SK-N-SH (cell line): ENCODE results near the gene ACIN1. TPM values are rescaled to one million over a fixed set of nuclear protein-coding genes. Genes with fewer than 3 reads are reported as not detected.

Experiments used
- CTCF ChIA-PET: fragments of 300-600, 350-600 bp; formaldehyde crosslinking; extraction: SDS; loops from one replicate; lab custom pipeline; 2021; lab: Yijun Ruan, JAX
- POLR2A ChIA-PET: fragments of 350-600 bp; sonication (Branson Sonifier 250); formaldehyde crosslinking; extraction: SDS; loops from one replicate; lab custom pipeline; 2020; ENCODE audit warnings: antibody characterized with exemption, inconsistent platforms; lab: Yijun Ruan, JAX
- DNase-seq: peaks from one replicate; pipeline ENCODE4 v3.0.0; 2012
- H2AFZ ChIP-seq: fragments of 200-600 bp; sonication (generic); 2 replicates; pipeline ENCODE4 v1.8.1; 2016; ENCODE audit warnings: antibody characterized with exemption, mild to moderate bottlenecking, low read depth
- H3F3A ChIP-seq: fragments of 200-600 bp; sonication (generic); replicated peaks from 2 replicates; pipeline ENCODE3; 2016; ENCODE audit warnings: antibody characterized with exemption, mild to moderate bottlenecking; ENCODE audit not compliant: insufficient read depth
- H3K27ac ChIP-seq, 2 experiments: fragments of 200-500 bp in 1 of 2; fragments of 200-600 bp in 1 of 2; sonication (Bioruptor generic) in 1 of 2; sonication (generic), shearing (Covaris generic) in 1 of 2; 2 replicates each; pipeline versions ENCODE4 v1.5.1 to v1.6.1; 2014 to 2016; ENCODE audit warnings: low read depth in 2 of 2, inconsistent platforms in 1 of 2, low read length in 1 of 2, mild to moderate bottlenecking in 1 of 2, mixed read lengths in 1 of 2
- H3K27me3 ChIP-seq: fragments of 200-600 bp; sonication (generic), shearing (Covaris generic); 2 replicates; pipeline ENCODE4 v1.6.1; 2016; ENCODE audit warnings: mixed run types; ENCODE audit not compliant: insufficient read depth
- H3K36me3 ChIP-seq, 2 experiments: fragments of 200-500 bp in 1 of 2; fragments of 200-600 bp in 1 of 2; sonication (Bioruptor generic) in 1 of 2; sonication (generic) in 1 of 2; replicated peaks in 1 of 2; 2 replicates each; pipeline versions ENCODE3 to v1.5.1; 2014 to 2016; ENCODE audit warnings: low read length in 1 of 2, mild to moderate bottlenecking in 1 of 2; ENCODE audit not compliant: insufficient read depth in 2 of 2, control insufficient read depth in 1 of 2
- H3K4me1 ChIP-seq, 2 experiments: fragments of 200-500 bp in 1 of 2; fragments of 200-600 bp in 1 of 2; sonication (Bioruptor generic) in 1 of 2; sonication (generic), shearing (Covaris generic) in 1 of 2; 2 replicates each; pipeline versions ENCODE4 v1.5.1 to v1.6.1; 2014 to 2016; ENCODE audit warnings: low read depth in 1 of 2, low read length in 1 of 2, mixed run types in 1 of 2; ENCODE audit not compliant: insufficient read depth in 2 of 2, control insufficient read depth in 1 of 2
- H3K4me2 ChIP-seq: fragments of 200-600 bp; sonication (generic), shearing (Covaris generic); 2 replicates; pipeline ENCODE4 v1.6.1; 2017; ENCODE audit warnings: mixed run types
- H3K4me3 ChIP-seq, 2 experiments: fragments of 200-500 bp in 1 of 2; fragments of 200-600 bp in 1 of 2; sonication (Bioruptor generic) in 1 of 2; sonication (generic), shearing (Covaris generic) in 1 of 2; 2 replicates each; pipeline versions ENCODE4 v1.5.1 to v1.8.1; 2014 to 2016; ENCODE audit warnings: low read depth in 2 of 2, inconsistent platforms in 1 of 2, low read length in 1 of 2, mild to moderate bottlenecking in 1 of 2, mixed read lengths in 1 of 2, moderate library complexity in 1 of 2
- H3K79me2 ChIP-seq: fragments of 200-600 bp; sonication (generic); 2 replicates; pipeline ENCODE4 v1.8.1; 2017; ENCODE audit warnings: mild to moderate bottlenecking; ENCODE audit not compliant: insufficient read depth
- H3K9ac ChIP-seq: fragments of 200-600 bp; sonication (generic); 2 replicates; pipeline ENCODE4 v1.6.1; 2017; ENCODE audit warnings: mixed run types
- H3K9me2 ChIP-seq: fragments of 200-600 bp; sonication (generic); 2 replicates; pipeline ENCODE4 v1.6.1; 2017; ENCODE audit warnings: mixed run types
- H3K9me3 ChIP-seq: fragments of 200-600 bp; sonication (generic); 2 replicates; pipeline ENCODE4 v1.6.1; 2017; ENCODE audit warnings: mixed run types, mild to moderate bottlenecking, moderate library complexity
- H4K20me1 ChIP-seq: fragments of 200-600 bp; sonication (generic); 2 replicates; pipeline ENCODE4 v1.6.1; 2017; ENCODE audit warnings: mild to moderate bottlenecking, mixed run types; ENCODE audit not compliant: insufficient read depth
- CHD2 ChIP-seq: fragments of 150-350 bp; IDR thresholded peaks from 2 replicates; pipeline ENCODE4 v1.6.1; 2018; ENCODE audit warnings: low read length; ENCODE audit not compliant: partially characterized antibody
- ELF1 ChIP-seq: IDR thresholded peaks from 2 replicates; pipeline ENCODE4 v1.4.0; 2012
- EP300 ChIP-seq, 2 experiments: IDR thresholded peaks; 2 replicates each; pipeline versions ENCODE4 v1.4.0 to v1.6.1; 2012; ENCODE audit warnings: borderline replicate concordance in 1 of 2, low read depth in 1 of 2, low read length in 1 of 2
- EZH2phosphoT487 ChIP-seq: fragments of 200-600 bp; sonication (generic); IDR thresholded peaks from 2 replicates; pipeline ENCODE4 v1.6.1; 2017; ENCODE audit warnings: low read depth, mixed run types, mild to moderate bottlenecking, antibody characterized with exemption, moderate library complexity, borderline replicate concordance
- FOXJ3 ChIP-seq: sonication (generic); formaldehyde crosslinking; IDR thresholded peaks from 2 replicates; pipeline ENCODE4 v1.5.1; 2020; ENCODE audit warnings: mild to moderate bottlenecking, missing genetic modification reagents
- FOXM1 ChIP-seq: IDR thresholded peaks from 2 replicates; pipeline ENCODE4 v1.4.0; 2012; ENCODE audit warnings: low read depth, mild to moderate bottlenecking
- GABPA ChIP-seq: IDR thresholded peaks from 2 replicates; pipeline ENCODE4 v1.4.0; 2012; ENCODE audit warnings: low read depth, mild to moderate bottlenecking
- GATA2 ChIP-seq: sonication (generic); formaldehyde crosslinking; IDR thresholded peaks from 2 replicates; pipeline ENCODE4 v1.5.0; 2020; ENCODE audit warnings: mild to moderate bottlenecking, missing genetic modification reagents
- JUND ChIP-seq: IDR thresholded peaks from 2 replicates; pipeline ENCODE4 v1.4.0; 2012
- MXI1 ChIP-seq: IDR thresholded peaks from 2 replicates; pipeline ENCODE4 v1.6.1; 2012; ENCODE audit warnings: mild to moderate bottlenecking, low read depth, low read length, improper control_type of control experiment
- NFIC ChIP-seq: IDR thresholded peaks from 2 replicates; pipeline ENCODE4 v1.4.0; 2012; ENCODE audit warnings: borderline replicate concordance
- POLR2AphosphoS5 ChIP-seq: IDR thresholded peaks from 2 replicates; pipeline ENCODE4 v1.6.1; 2012; ENCODE audit warnings: low read depth, low read length
- TAF1 ChIP-seq: IDR thresholded peaks from 2 replicates; pipeline ENCODE4 v1.6.1; 2012; ENCODE audit warnings: low read depth, mild to moderate bottlenecking, low read length, moderate library complexity, borderline replicate concordance
- TEAD4 ChIP-seq: IDR thresholded peaks from 2 replicates; pipeline ENCODE4 v1.4.0; 2012; ENCODE audit warnings: mild to moderate bottlenecking, borderline replicate concordance; ENCODE audit not compliant: insufficient read depth
- USF1 ChIP-seq: IDR thresholded peaks from 2 replicates; pipeline ENCODE4 v1.4.0; 2012; ENCODE audit warnings: low read depth, borderline replicate concordance
- WGBS: methylation state at CpG from one replicate; pipeline ENCODE4 v1.1.6; 2017; ENCODE audit warnings: low lambda C conversion rate; 5-methylcytosine and 5-hydroxymethylcytosine counted together
- polyA plus RNA-seq, 3 experiments: library from polyadenylated mRNA; depleted of rRNA; stranded (reverse); fragments of >200 nt; gene quantifications; 2 replicates each; pipeline ENCODE4 v1.2.3, GENCODE V29; 2012
- TF ChIP-seq, protein P1 (sequence below): fragments of 150-350 bp; IDR thresholded peaks from 2 replicates; pipeline ENCODE4 v1.6.1; 2016; ENCODE audit warnings: mild to moderate bottlenecking, low read depth, low read length

ACIN1 gene
- polyA plus RNA-seq, 1 of the 3 experiments (the other 2 are of a cell fraction), result 159 TPM

GRCh38 chr14:23044840-23045239 is 50.1 kb downstream of the ACIN1 start:
- no peak overlapping the region for H3K4me3 ChIP-seq
- 93% methylated on average over 8 of the region's 8 CpGs for WGBS
- H3K9me2 ChIP-seq, result no peaks in the 10 kb centered on the region
- H3K4me1 ChIP-seq, result peaks cover 0 to 11% of the 10 kb centered on the region in 2 experiments; a peak in 1 of 4 replicates
- no peaks in the 10 kb centered on the region for H4K20me1 ChIP-seq
- no peak overlapping the region for H3K27ac ChIP-seq
- H3K9me3 ChIP-seq, result no peaks in the 10 kb centered on the region
- H3F3A ChIP-seq, result peaks cover 11% of the 10 kb centered on the region
- ChIA-PET POLR2A (interaction anchor here (1.1 to 1.5 kb wide), 2 partner anchors 21 to 38 kb away, joined by 3 to 5 read pairs; no protein-coding TSS in a partner anchor), CTCF (interaction anchor here (1.4 to 33.1 kb wide), 4 partner anchors 10 to 57 kb away, joined by 4 to 1566 read pairs (median 15); partner anchors contain the start of genes AJUBA and CDH24)
- TF ChIP-seq TEAD4 (no peak), JUND (no peak), FOXJ3 (CRISPR knock-in tag) (no peak), USF1 (no peak), CHD2 (no peak), EP300 (IDR thresholded peaks at IDR 0.05; ENCODE audit: borderline replicate concordance in 1 of 2, low read depth in 1 of 2, low read length in 1 of 2) (no peak), NFIC (no peak), FOXM1 (no peak), MXI1 (no peak), POLR2AphosphoS5 (no peak), ELF1 (no peak), GATA2 (CRISPR knock-in tag) (no peak), EZH2phosphoT487 (no peak)
- TF ChIP-seq, protein P1, sequence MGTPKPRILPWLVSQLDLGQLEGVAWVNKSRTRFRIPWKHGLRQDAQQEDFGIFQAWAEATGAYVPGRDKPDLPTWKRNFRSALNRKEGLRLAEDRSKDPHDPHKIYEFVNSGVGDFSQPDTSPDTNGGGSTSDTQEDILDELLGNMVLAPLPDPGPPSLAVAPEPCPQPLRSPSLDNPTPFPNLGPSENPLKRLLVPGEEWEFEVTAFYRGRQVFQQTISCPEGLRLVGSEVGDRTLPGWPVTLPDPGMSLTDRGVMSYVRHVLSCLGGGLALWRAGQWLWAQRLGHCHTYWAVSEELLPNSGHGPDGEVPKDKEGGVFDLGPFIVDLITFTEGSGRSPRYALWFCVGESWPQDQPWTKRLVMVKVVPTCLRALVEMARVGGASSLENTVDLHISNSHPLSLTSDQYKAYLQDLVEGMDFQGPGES, result no peak
- no peak overlapping the region for H3K9ac ChIP-seq
- no peak for DNase-seq
- no peaks in the 10 kb centered on the region for H3K27me3 ChIP-seq
- peaks cover 0 to 2% of the 10 kb centered on the region in 2 experiments for H3K36me3 ChIP-seq
- H2AFZ ChIP-seq, result no peak overlapping the region
- H3K4me2 ChIP-seq, result no peak overlapping the region
- H3K79me2 ChIP-seq, result no peaks in the 10 kb centered on the region

DNA sequence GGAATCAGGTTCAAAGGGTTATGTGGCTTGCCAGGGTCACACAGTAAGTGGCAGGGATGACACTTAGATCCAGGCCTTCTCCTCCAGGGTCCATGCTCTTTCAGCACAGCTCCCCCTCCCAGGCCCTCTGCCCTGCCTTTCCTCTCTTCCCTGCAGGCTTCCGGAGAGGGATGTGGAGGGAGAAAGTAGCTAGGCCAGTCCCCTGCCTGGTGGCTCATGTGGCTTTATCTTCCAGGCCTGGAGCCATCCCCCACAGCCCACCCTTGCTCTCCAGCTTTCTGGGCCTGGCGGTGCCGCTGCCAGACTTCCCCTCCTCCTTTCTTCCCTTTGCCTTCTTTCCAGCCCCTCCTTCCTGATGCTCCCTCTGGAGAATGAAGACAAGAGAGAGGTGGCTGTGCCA is 51.2 kb downstream of the ACIN1 start:
- Histone ChIP-seq H3K36me3 (no peaks in the 10 kb centered on the region), H3K27me3 (no peaks in the 10 kb centered on the region), H3K4me1 (peaks cover 0 to 11% of the 10 kb centered on the region in 2 experiments; a peak in 1 of 4 replicates), H3K27ac (peak overlapping the region in 1 of 2 experiments; percentile 35; a peak in 1 of 4 replicates), H4K20me1 (no peaks in the 10 kb centered on the region), H3K9ac (no peak overlapping the region), H2AFZ (no peak overlapping the region), H3K9me3 (no peaks in the 10 kb centered on the region), H3K4me3 (no peak overlapping the region), H3K9me2 (no peaks in the 10 kb centered on the region), H3K4me2 (no peak overlapping the region), H3K79me2 (no peaks in the 10 kb centered on the region), H3F3A (peaks cover 11% of the 10 kb centered on the region)
- TF ChIP-seq GABPA, result no peak
- no peak for TF ChIP-seq TAF1
- CTCF ChIA-PET, result interaction anchor here (1.4 to 33.1 kb wide), 4 partner anchors 11 to 56 kb away, joined by 3 to 1566 read pairs (median 12); partner anchors contain the start of genes AJUBA and CDH24
- POLR2A ChIA-PET, result interaction anchor here (1.1 to 1.5 kb wide), 2 partner anchors 20 to 37 kb away, joined by 3 to 5 read pairs; no protein-coding TSS in a partner anchor
- WGBS, result 74% methylated on average over 3 of the region's 3 CpGs
- peak; percentile 58 for DNase-seq
